Body of pancreas (tissue), 4 donors: ENCODE data around the gene ADPRHL1.

Source experiments
- POLR2A ChIP-seq, 3 donors: fragments of 450-650 bp; IDR thresholded peaks; one replicate each; pipeline ENCODE4 v1.6.1; 2016; ENCODE audit warnings: antibody characterized with exemption in 3 of 3, mild to moderate bottlenecking in 2 of 3
- TF ChIP-seq, protein P1 (sequence below), 7 experiments: fragments of 450-650 bp in 4 of 7; fragments of 200-600 bp in 3 of 7; sonication (generic) in 3 of 7; IDR thresholded peaks; one replicate each; pipeline ENCODE4 v1.5.1; 2016 to 2019; ENCODE audit warnings: antibody characterized with exemption in 7 of 7

DNA sequence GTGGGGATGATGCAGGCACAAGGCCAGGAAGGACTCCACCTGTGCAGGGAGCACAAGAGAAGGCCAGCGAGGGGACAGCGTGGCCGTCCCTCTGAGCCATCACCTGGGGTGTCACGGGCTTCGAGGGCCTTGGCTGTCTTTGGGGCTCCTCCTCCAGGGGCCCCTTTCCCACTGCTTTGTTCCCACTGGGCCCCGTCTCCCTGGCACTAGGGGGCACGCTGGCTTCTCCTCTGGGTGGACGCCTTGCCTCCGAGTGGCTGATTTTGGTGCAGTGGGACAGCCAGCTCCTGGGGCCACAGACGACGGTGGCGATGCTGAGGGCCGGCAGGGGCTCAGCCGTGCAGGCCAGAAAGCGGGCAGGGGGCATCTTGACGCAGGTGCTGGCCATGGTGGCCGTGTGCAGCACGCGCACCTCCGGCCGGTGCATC is 46.2 kb downstream of the ADPRHL1 start:
- TF ChIP-seq, protein P1, sequence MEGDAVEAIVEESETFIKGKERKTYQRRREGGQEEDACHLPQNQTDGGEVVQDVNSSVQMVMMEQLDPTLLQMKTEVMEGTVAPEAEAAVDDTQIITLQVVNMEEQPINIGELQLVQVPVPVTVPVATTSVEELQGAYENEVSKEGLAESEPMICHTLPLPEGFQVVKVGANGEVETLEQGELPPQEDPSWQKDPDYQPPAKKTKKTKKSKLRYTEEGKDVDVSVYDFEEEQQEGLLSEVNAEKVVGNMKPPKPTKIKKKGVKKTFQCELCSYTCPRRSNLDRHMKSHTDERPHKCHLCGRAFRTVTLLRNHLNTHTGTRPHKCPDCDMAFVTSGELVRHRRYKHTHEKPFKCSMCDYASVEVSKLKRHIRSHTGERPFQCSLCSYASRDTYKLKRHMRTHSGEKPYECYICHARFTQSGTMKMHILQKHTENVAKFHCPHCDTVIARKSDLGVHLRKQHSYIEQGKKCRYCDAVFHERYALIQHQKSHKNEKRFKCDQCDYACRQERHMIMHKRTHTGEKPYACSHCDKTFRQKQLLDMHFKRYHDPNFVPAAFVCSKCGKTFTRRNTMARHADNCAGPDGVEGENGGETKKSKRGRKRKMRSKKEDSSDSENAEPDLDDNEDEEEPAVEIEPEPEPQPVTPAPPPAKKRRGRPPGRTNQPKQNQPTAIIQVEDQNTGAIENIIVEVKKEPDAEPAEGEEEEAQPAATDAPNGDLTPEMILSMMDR (IDR thresholded peaks at IDR 0.05): peak in 1 of 7 experiments; percentile 19
- no peak for TF ChIP-seq POLR2A (IDR thresholded peaks at IDR 0.05)
